H1 (cell line): ENCODE data around the gene PDE5A. TPM values are rescaled to one million over a fixed set of nuclear protein-coding genes. Genes with fewer than 3 reads are reported as not detected.

Experiments used
- CTCF ChIA-PET: fragments of 300-600 bp; sonication (Branson Sonifier 250); formaldehyde crosslinking; loops from one replicate; lab custom pipeline; 2021; ENCODE audit not compliant: partially characterized antibody; lab: Charles Lee
- POLR2A ChIA-PET: fragments of 300-600 bp; sonication (Branson Sonifier 250); formaldehyde crosslinking; loops from one replicate; lab custom pipeline; 2021; ENCODE audit warnings: inconsistent platforms; ENCODE audit not compliant: partially characterized antibody; lab: Charles Lee
- DNase-seq, 2 experiments: peaks; one replicate each; pipeline versions ENCODE4 v3.0.0 to v3.0.0-alpha.2; 2010 to 2022; ENCODE audit warnings: low spot score in 2 of 2, low read depth in 1 of 2, mixed read lengths in 1 of 2
- FAIRE-seq: peaks from 2 replicates; lab custom pipeline; 2011; peaks lifted over from hg19 to GRCh38; lab: Jason Lieb, UNC
- H2AFZ ChIP-seq: 2 replicates; pipeline ENCODE4 v1.8.1; 2012; ENCODE audit warnings: low read length, inconsistent platforms
- H2AK5ac ChIP-seq: 2 replicates; pipeline ENCODE4 v1.6.1; 2013; ENCODE audit warnings: low read depth, low read length
- H2BK120ac ChIP-seq: replicated peaks from 2 replicates; pipeline ENCODE3; 2013; ENCODE audit warnings: low read depth, low read length, inconsistent platforms
- H2BK12ac ChIP-seq: 2 replicates; pipeline ENCODE4 v1.6.1; 2013; ENCODE audit warnings: low read depth, low read length
- H2BK15ac ChIP-seq: 2 replicates; pipeline ENCODE4 v1.6.1; 2013; ENCODE audit warnings: low read length
- H2BK20ac ChIP-seq: 2 replicates; pipeline ENCODE4 v1.6.1; 2013; ENCODE audit warnings: low read length
- H2BK5ac ChIP-seq: 2 replicates; pipeline ENCODE4 v1.6.1; 2013; ENCODE audit warnings: low read depth, low read length
- H3K14ac ChIP-seq: 2 replicates; pipeline ENCODE4 v1.6.1; 2013; ENCODE audit warnings: inconsistent platforms; ENCODE audit not compliant: insufficient read length
- H3K18ac ChIP-seq: 2 replicates; pipeline ENCODE4 v1.6.1; 2013; ENCODE audit warnings: low read length; ENCODE audit errors: extremely low read depth
- H3K23ac ChIP-seq: 2 replicates; pipeline ENCODE4 v1.6.1; 2013; ENCODE audit warnings: inconsistent platforms; ENCODE audit not compliant: insufficient read length
- H3K23me2 ChIP-seq: 2 replicates; pipeline ENCODE4 v1.6.1; 2013; ENCODE audit warnings: low read depth, low read length
- H3K27ac ChIP-seq: 2 replicates; pipeline ENCODE4 v1.6.1; 2011; ENCODE audit warnings: low read depth, low read length, inconsistent platforms
- H3K27me3 ChIP-seq, 4 experiments: replicated peaks in 1 of 4; 1 replicate in 1 of 4; 2 replicates in 3 of 4; pipeline versions ENCODE4 v1.6.1 to v1.8.1; 2011 to 2013; ENCODE audit warnings: low read length in 3 of 4, mild to moderate bottlenecking in 3 of 4, inconsistent platforms in 2 of 4, mixed read lengths in 2 of 4, moderate library complexity in 1 of 4; ENCODE audit not compliant: control insufficient read depth in 3 of 4, insufficient read depth in 3 of 4; ENCODE audit errors: extremely low read depth in 1 of 4
- H3K36me3 ChIP-seq, 4 experiments: 2 replicates each; pipeline versions ENCODE4 v1.6.1 to v1.8.1; 2011 to 2013; ENCODE audit warnings: mild to moderate bottlenecking in 4 of 4, low read length in 3 of 4, moderate library complexity in 2 of 4, control low read depth in 1 of 4, inconsistent platforms in 1 of 4; ENCODE audit not compliant: insufficient read depth in 4 of 4, control insufficient read depth in 2 of 4
- H3K4ac ChIP-seq: replicated peaks from 2 replicates; pipeline ENCODE3; 2013; ENCODE audit warnings: low read length, low read depth, mixed read lengths, inconsistent platforms; ENCODE audit not compliant: insufficient read length
- H3K4me1 ChIP-seq, 4 experiments: replicated peaks in 1 of 4; 1 replicate in 1 of 4; 2 replicates in 3 of 4; pipeline versions ENCODE4 v1.6.1 to v1.8.1; 2011 to 2013; ENCODE audit warnings: low read length in 3 of 4, inconsistent platforms in 2 of 4, mixed read lengths in 1 of 4; ENCODE audit not compliant: insufficient read depth in 4 of 4, control insufficient read depth in 3 of 4
- H3K4me2 ChIP-seq, 2 experiments: 2 replicates each; pipeline versions ENCODE4 v1.6.1 to v1.8.1; 2011 to 2013; ENCODE audit warnings: low read depth in 2 of 2, low read length in 2 of 2, control low read depth in 1 of 2, inconsistent platforms in 1 of 2, mild to moderate bottlenecking in 1 of 2; ENCODE audit not compliant: insufficient read depth in 1 of 2
- H3K4me3 ChIP-seq, 4 experiments: fragments of 200-600, 300-600 bp in 1 of 4; sonication (generic), shearing (Covaris generic), sonication (Bioruptor Twin) in 1 of 4; 2 replicates each; pipeline versions ENCODE4 v1.5.1 to v1.8.1; 2011 to 2016; ENCODE audit warnings: low read length in 4 of 4, low read depth in 3 of 4, control low read depth in 2 of 4, inconsistent platforms in 2 of 4, mild to moderate bottlenecking in 2 of 4, mixed read lengths in 1 of 4, moderate library complexity in 1 of 4; ENCODE audit not compliant: insufficient read depth in 2 of 4; ENCODE audit errors: extremely low read depth in 1 of 4
- H3K56ac ChIP-seq: replicated peaks from 2 replicates; pipeline ENCODE3; 2013; ENCODE audit warnings: low read depth, mild to moderate bottlenecking, mixed read lengths, low read length, inconsistent platforms; ENCODE audit not compliant: insufficient read length
- H3K79me1 ChIP-seq: 2 replicates; pipeline ENCODE4 v1.6.1; 2013; ENCODE audit warnings: low read depth, low read length, control low read depth
- H3K79me2 ChIP-seq, 2 experiments: 2 replicates each; pipeline versions ENCODE4 v1.6.1 to v1.8.1; 2012 to 2013; ENCODE audit warnings: low read length in 2 of 2, mild to moderate bottlenecking in 2 of 2, inconsistent platforms in 1 of 2; ENCODE audit not compliant: insufficient read depth in 2 of 2, control insufficient read depth in 1 of 2
- H3K9ac ChIP-seq, 4 experiments: replicated peaks in 1 of 4; 1 replicate in 1 of 4; 2 replicates in 3 of 4; pipeline versions ENCODE4 v1.6.1 to v1.8.1; 2011 to 2013; ENCODE audit warnings: low read depth in 3 of 4, low read length in 3 of 4, control low read depth in 2 of 4, mild to moderate bottlenecking in 2 of 4, moderate library complexity in 2 of 4, inconsistent platforms in 1 of 4; ENCODE audit errors: extremely low read depth in 1 of 4
- H3K9me3 ChIP-seq, 2 experiments: 2 replicates each; pipeline versions ENCODE4 v1.6.1 to v1.8.1; 2012 to 2013; ENCODE audit warnings: mild to moderate bottlenecking in 2 of 2, moderate library complexity in 2 of 2, control low read depth in 1 of 2, inconsistent platforms in 1 of 2, low read depth in 1 of 2, low read length in 1 of 2, mixed read lengths in 1 of 2; ENCODE audit not compliant: insufficient read depth in 2 of 2
- H4K20me1 ChIP-seq, 2 experiments: replicated peaks in 1 of 2; 2 replicates each; pipeline versions ENCODE3 to v1.8.1; 2011 to 2013; ENCODE audit warnings: inconsistent platforms in 2 of 2, low read length in 2 of 2, mild to moderate bottlenecking in 1 of 2; ENCODE audit not compliant: insufficient read depth in 2 of 2, control insufficient read depth in 1 of 2
- H4K5ac ChIP-seq: 2 replicates; pipeline ENCODE4 v1.6.1; 2013; ENCODE audit warnings: low read length, low read depth, mixed read lengths, inconsistent platforms; ENCODE audit not compliant: insufficient read length
- H4K8ac ChIP-seq: 2 replicates; pipeline ENCODE4 v1.8.0; 2013; ENCODE audit warnings: mild to moderate bottlenecking, moderate library complexity, low read length, inconsistent platforms; ENCODE audit not compliant: insufficient read depth; ENCODE audit errors: extremely low read depth
- H4K91ac ChIP-seq: replicated peaks from 2 replicates; pipeline ENCODE3; 2013; ENCODE audit warnings: low read length, mixed read lengths, inconsistent platforms; ENCODE audit not compliant: insufficient read length
- ASH2L ChIP-seq: fragments of 200-600, 300-600 bp; sonication (generic); IDR thresholded peaks from one replicate; pipeline ENCODE4 v1.7.1; 2017; ENCODE audit warnings: low read length
- BCL11A ChIP-seq, 2 experiments: IDR thresholded peaks; one replicate each; pipeline ENCODE4 v1.6.1; 2011; ENCODE audit warnings: low read depth in 2 of 2, low read length in 2 of 2, mild to moderate bottlenecking in 2 of 2
- BRCA1 ChIP-seq: IDR thresholded peaks from 2 replicates; pipeline ENCODE4 v1.6.1; 2012; ENCODE audit warnings: low read depth, low read length, improper control_type of control experiment
- CEBPB ChIP-seq: IDR thresholded peaks from 2 replicates; pipeline ENCODE4 v1.6.1; 2012; ENCODE audit warnings: low read depth, low read length
- CHD1 ChIP-seq: IDR thresholded peaks from 2 replicates; pipeline ENCODE4 v1.6.1; 2012; ENCODE audit warnings: low read depth, low read length, improper control_type of control experiment
- CHD2 ChIP-seq: IDR thresholded peaks from 2 replicates; pipeline ENCODE4 v1.6.1; 2012; ENCODE audit warnings: low read length, improper control_type of control experiment
- CREB1 ChIP-seq: IDR thresholded peaks from 2 replicates; pipeline ENCODE4 v1.6.1; 2012; ENCODE audit warnings: inconsistent platforms
- POLR2AphosphoS5 ChIP-seq: IDR thresholded peaks from 2 replicates; pipeline ENCODE4 v1.6.1; 2011; ENCODE audit warnings: low read depth, low read length
- RBBP5 ChIP-seq: IDR thresholded peaks from 2 replicates; pipeline ENCODE4 v1.7.1; 2012; ENCODE audit warnings: low read depth, mild to moderate bottlenecking, inconsistent platforms, low read length, moderate library complexity, borderline replicate concordance
- RXRA ChIP-seq: IDR thresholded peaks from 2 replicates; pipeline ENCODE4 v1.6.1; 2011; ENCODE audit warnings: low read depth, mild to moderate bottlenecking, low read length, moderate library complexity; ENCODE audit not compliant: insufficient read depth
- SIN3A ChIP-seq, 2 experiments: IDR thresholded peaks in 1 of 2; conservative IDR thresholded peaks in 1 of 2; 2 replicates each; pipeline ENCODE4 v1.6.1; 2011 to 2012; ENCODE audit warnings: low read length in 2 of 2, improper control_type of control experiment in 1 of 2, low read depth in 1 of 2, mild to moderate bottlenecking in 1 of 2
- SUZ12 ChIP-seq: fragments of 200-600 bp; sonication (generic); IDR thresholded peaks from 2 replicates; pipeline ENCODE4 v1.6.1; 2012; ENCODE audit warnings: mild to moderate bottlenecking, inconsistent platforms, low read length, moderate library complexity, mixed read lengths
- polyA plus RNA-seq, 7 experiments: library from polyadenylated mRNA; depleted of rRNA in 3 of 7; stranded (reverse) in 5 of 7; unstranded in 2 of 7; fragments of >200 nt in 5 of 7; fragments of 200-250 nt in 2 of 7; gene quantifications; 1 replicate in 5 of 7; 2 replicates in 1 of 7; 4 replicates in 1 of 7; pipeline versions ENCODE4 v1.2.1 to v1.2.3, GENCODE V29; 2011 to 2013; ENCODE audit warnings: missing spikeins in 2 of 7, mixed read lengths in 2 of 7
- total RNA-seq: library from RNA; stranded (reverse); fragmentation: NEBNext Ultra II Directional; extraction: Animal tissue kit (Norgen Biotek cat#: 25700); gene quantifications from 2 replicates; pipeline ENCODE4 v1.2.1, GENCODE V29; 2021
- TF ChIP-seq, protein P1 (sequence below), 3 experiments: IDR thresholded peaks; 1 replicate in 2 of 3; 2 replicates in 1 of 3; pipeline versions ENCODE4 v1.5.1 to v1.6.1; 2011; ENCODE audit warnings: low read length in 3 of 3, mild to moderate bottlenecking in 3 of 3, inconsistent platforms in 2 of 3, low read depth in 1 of 3, moderate library complexity in 1 of 3; ENCODE audit not compliant: insufficient read depth in 1 of 3; ENCODE audit errors: control extremely low read depth in 1 of 3

The PDE5A gene
- total and polyA plus RNA-seq, 2 of the 8 experiments (the other 6 are each of a cell fraction or from before 2014, with no cell fraction given): 5.6 to 32.4 TPM

DNA sequence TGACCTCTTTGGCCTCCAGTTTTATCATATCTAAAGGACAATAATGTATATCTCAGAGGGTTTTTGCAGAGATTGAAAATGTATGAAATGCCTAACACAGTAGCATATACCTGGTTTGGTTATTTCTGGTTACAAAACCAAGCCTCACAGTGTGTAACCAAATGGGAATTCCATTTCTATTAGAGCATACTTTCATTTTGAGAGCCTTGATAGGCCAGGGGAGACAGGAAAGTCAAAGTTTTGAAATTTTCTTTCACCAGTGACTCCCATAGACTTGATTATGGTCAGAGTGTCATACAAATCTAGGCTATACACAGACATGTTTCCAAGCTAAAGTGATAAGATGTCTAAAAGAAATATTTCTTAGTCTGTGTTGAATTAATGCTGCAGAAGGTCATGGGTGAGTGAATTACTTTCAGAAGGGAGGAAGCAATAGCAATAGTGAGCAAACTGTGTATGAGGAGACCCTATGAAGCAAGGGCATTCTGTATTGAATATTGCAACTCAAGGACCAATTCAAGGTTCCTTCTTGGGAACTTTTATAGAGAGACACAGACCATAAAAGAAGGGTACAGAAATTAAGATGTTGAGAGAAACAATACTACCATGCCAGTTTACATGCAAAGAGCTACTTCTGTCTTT is 151.1 kb downstream of the PDE5A start:
- FAIRE-seq: no peak
- POLR2A ChIA-PET: no interaction called here
- CTCF ChIA-PET: interaction anchor here (1.7 kb wide), 1 partner anchor 13 kb away, joined by 8 read pairs; no protein-coding TSS in a partner anchor
- TF ChIP-seq CHD2 (no peak), CHD1 (no peak), BRCA1 (no peak), SUZ12 (no peak), RXRA (no peak), CEBPB (no peak), BCL11A (IDR thresholded peaks at IDR 0.05; ENCODE audit: low read depth in 2 of 2, low read length in 2 of 2) (no peak), SIN3A (conservative IDR thresholded peaks at IDR 0.05 in 1 of 2, IDR thresholded peaks at IDR 0.05 in 1 of 2; ENCODE audit: low read depth in 1 of 2, low read length in 2 of 2) (no peak), RBBP5 (no peak), CREB1 (no peak), POLR2AphosphoS5 (no peak), ASH2L (no peak)
- TF ChIP-seq, protein P1, sequence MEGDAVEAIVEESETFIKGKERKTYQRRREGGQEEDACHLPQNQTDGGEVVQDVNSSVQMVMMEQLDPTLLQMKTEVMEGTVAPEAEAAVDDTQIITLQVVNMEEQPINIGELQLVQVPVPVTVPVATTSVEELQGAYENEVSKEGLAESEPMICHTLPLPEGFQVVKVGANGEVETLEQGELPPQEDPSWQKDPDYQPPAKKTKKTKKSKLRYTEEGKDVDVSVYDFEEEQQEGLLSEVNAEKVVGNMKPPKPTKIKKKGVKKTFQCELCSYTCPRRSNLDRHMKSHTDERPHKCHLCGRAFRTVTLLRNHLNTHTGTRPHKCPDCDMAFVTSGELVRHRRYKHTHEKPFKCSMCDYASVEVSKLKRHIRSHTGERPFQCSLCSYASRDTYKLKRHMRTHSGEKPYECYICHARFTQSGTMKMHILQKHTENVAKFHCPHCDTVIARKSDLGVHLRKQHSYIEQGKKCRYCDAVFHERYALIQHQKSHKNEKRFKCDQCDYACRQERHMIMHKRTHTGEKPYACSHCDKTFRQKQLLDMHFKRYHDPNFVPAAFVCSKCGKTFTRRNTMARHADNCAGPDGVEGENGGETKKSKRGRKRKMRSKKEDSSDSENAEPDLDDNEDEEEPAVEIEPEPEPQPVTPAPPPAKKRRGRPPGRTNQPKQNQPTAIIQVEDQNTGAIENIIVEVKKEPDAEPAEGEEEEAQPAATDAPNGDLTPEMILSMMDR (IDR thresholded peaks at IDR 0.05; ENCODE audit: control extremely low read depth in 1 of 3, insufficient read depth in 1 of 3, low read depth in 1 of 3, low read length in 3 of 3): no peak

More for the DNA sequence above, 151.1 kb downstream of the PDE5A start:
- no peak overlapping the region for H4K91ac ChIP-seq
- H2BK20ac ChIP-seq: no peak overlapping the region
- no peaks in the 10 kb centered on the region for H3K23me2 ChIP-seq
- H2AK5ac ChIP-seq: no peak overlapping the region
- no peak overlapping the region for H3K27ac ChIP-seq
- no peak overlapping the region for H3K56ac ChIP-seq
- H3K4ac ChIP-seq: no peak overlapping the region
- H4K20me1 ChIP-seq: no peaks in the 10 kb centered on the region
- H2BK15ac ChIP-seq: no peak overlapping the region
- H3K18ac ChIP-seq: no peak overlapping the region
- H3K36me3 ChIP-seq: peaks cover 2 to 34% (median 20%) of the 10 kb centered on the region in 4 experiments; a peak in 6 of 8 replicates
- no peak overlapping the region for H4K5ac ChIP-seq
- no peaks in the 10 kb centered on the region for H3K27me3 ChIP-seq
- H4K8ac ChIP-seq: no peak overlapping the region
- H2BK12ac ChIP-seq: no peak overlapping the region
- no peak overlapping the region for H3K23ac ChIP-seq
- no peak overlapping the region for H3K9ac ChIP-seq
- H2BK120ac ChIP-seq: no peak overlapping the region
- peaks cover 2 to 4% of the 10 kb centered on the region in 2 experiments; a peak in 3 of 4 replicates for H3K9me3 ChIP-seq
- no peaks in the 10 kb centered on the region for H3K79me2 ChIP-seq
- no peak for DNase-seq
- no peak overlapping the region for H3K4me3 ChIP-seq
- H3K14ac ChIP-seq: no peak overlapping the region
- H3K79me1 ChIP-seq: no peaks in the 10 kb centered on the region
- H3K4me1 ChIP-seq: no peaks in the 10 kb centered on the region
- H2AFZ ChIP-seq: no peak overlapping the region
- H2BK5ac ChIP-seq: no peak overlapping the region
- H3K4me2 ChIP-seq: no peak overlapping the region
